Amygdala (tissue), 56 donors: ENCODE results near the gene EVL.
A peak's percentile ranks its signal among the peaks of the same experiment; 100 is the strongest.
"Not testable (repeated sequence)": the region's sequence is repeated elsewhere in the genome, so short reads cannot be mapped to it uniquely, and the experiment has no call there.

Source experiments
- DNase-seq, 56 donors: peaks; one replicate each; lab custom pipeline; 2025; lab: John Stamatoyannopoulos, UW

EVL gene

GRCh38 chr14:100064335-100065092 lies 708 bp upstream of the EVL start:
- DNase-seq = not testable (repeated sequence)

GRCh38 chr14:100065942-100066574 lies 836 bp downstream of the EVL start:
- DNase-seq = no peak

- no peak for DNase-seq
These were observed 1.7 kb downstream of the EVL start for GRCh38 chr14:100066962-100067361.

GRCh38 chr14:100067481-100067880 lies 2.3 kb downstream of the EVL start:
- DNase-seq = no peak

- peak in 10 of 56 donors; percentile 19 to 51 (median 28) for DNase-seq
These were observed 3.0 kb downstream of the EVL start for GRCh38 chr14:100067971-100068959.

- no peak for DNase-seq
These were observed 4.1 kb downstream of the EVL start for GRCh38 chr14:100069161-100069800.

GRCh38 chr14:100070310-100070709 lies 5.1 kb downstream of the EVL start:
- DNase-seq = no peak

GRCh38 chr14:100071545-100071944 lies 6.3 kb downstream of the EVL start:
- DNase-seq = no peak

GRCh38 chr14:100072783-100073346 lies 7.6 kb downstream of the EVL start:
- no peak for DNase-seq

- no peak for DNase-seq
These were observed 8.6 kb downstream of the EVL start for GRCh38 chr14:100073576-100074430.

- no peak for DNase-seq
These were observed 9.3 kb downstream of the EVL start for GRCh38 chr14:100074431-100075100.

GRCh38 chr14:100075681-100076080 lies 10.5 kb downstream of the EVL start:
- DNase-seq = no peak

- DNase-seq = peak in 3 of 56 donors; percentile 13 to 34 (median 31)
These were observed 10.9 kb downstream of the EVL start for GRCh38 chr14:100076133-100076532.

- no peak for DNase-seq
These were observed 11.4 kb downstream of the EVL start for GRCh38 chr14:100076606-100077005.

- DNase-seq = no peak
These were observed 12.2 kb downstream of the EVL start for GRCh38 chr14:100077441-100077840.

- DNase-seq = no peak
These were observed 13.1 kb downstream of the EVL start for GRCh38 chr14:100078216-100078803.

- peak in 2 of 56 donors; percentile 12 to 32 for DNase-seq
These were observed 13.9 kb downstream of the EVL start for GRCh38 chr14:100078997-100079725.

GRCh38 chr14:100079726-100080005 lies 14.4 kb downstream of the EVL start:
- DNase-seq = no peak
